ENCODE measurements around the gene FBN2.

- no peak for TF ChIP-seq SMC3 (conservative IDR thresholded peaks at IDR 0.05; ENCODE audit: poor library complexity)
- no peak for TF ChIP-seq TAF1 (IDR thresholded peaks at IDR 0.05; ENCODE audit: low read depth)
- TF ChIP-seq, protein P1, sequence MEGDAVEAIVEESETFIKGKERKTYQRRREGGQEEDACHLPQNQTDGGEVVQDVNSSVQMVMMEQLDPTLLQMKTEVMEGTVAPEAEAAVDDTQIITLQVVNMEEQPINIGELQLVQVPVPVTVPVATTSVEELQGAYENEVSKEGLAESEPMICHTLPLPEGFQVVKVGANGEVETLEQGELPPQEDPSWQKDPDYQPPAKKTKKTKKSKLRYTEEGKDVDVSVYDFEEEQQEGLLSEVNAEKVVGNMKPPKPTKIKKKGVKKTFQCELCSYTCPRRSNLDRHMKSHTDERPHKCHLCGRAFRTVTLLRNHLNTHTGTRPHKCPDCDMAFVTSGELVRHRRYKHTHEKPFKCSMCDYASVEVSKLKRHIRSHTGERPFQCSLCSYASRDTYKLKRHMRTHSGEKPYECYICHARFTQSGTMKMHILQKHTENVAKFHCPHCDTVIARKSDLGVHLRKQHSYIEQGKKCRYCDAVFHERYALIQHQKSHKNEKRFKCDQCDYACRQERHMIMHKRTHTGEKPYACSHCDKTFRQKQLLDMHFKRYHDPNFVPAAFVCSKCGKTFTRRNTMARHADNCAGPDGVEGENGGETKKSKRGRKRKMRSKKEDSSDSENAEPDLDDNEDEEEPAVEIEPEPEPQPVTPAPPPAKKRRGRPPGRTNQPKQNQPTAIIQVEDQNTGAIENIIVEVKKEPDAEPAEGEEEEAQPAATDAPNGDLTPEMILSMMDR (IDR thresholded peaks at IDR 0.05; ENCODE audit: poor library complexity, severe bottlenecking), result no peak
Measured at GRCh38 chr5:128271859-128272464, 266.1 kb downstream of the FBN2 start.
